HG02973 (cell line): Measurements from ENCODE around the gene MRFAP1L1.
"Not testable (repeated sequence)": the region's sequence is repeated elsewhere in the genome, so short reads cannot be mapped to it uniquely, and the experiment has no call there.

Experiments
- ATAC-seq: cut with Tn5 transposase; IDR thresholded peaks from one replicate; pipeline ENCODE4 v1.9.1; 2021; ENCODE audit warnings: moderate library complexity; ENCODE audit not compliant: unreplicated experiment

The MRFAP1L1 gene

DNA sequence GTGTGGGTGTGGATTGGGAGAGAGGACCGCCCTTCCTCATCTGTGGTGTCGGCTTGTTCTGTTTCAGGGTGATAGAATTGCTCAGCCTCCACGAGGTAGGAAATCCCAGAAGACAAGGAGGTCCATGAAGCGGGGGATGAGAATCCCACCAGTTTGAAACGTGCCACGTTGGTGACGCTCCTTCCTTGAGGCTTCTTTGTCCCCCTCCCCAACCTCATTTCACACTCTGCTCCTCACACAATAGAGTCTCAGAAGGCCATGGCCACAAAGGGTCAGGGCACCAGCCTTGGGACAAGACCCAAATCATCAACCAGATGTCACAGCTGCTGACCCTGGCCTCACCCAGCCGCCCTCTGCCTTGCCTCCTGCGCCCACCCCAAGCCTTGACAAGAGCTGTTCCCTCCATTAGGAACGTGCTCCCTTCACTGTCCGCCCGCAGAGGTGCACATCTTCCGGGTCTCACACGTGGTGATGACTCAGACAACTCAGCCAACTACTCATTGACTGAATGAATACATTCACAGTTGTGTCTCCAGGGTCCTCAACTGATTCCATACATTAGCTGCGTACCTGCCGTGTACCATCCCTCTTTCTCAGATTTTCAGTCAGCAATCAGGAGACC lies 24.6 kb upstream of the MRFAP1L1 start:
- ATAC-seq = no peak

DNA sequence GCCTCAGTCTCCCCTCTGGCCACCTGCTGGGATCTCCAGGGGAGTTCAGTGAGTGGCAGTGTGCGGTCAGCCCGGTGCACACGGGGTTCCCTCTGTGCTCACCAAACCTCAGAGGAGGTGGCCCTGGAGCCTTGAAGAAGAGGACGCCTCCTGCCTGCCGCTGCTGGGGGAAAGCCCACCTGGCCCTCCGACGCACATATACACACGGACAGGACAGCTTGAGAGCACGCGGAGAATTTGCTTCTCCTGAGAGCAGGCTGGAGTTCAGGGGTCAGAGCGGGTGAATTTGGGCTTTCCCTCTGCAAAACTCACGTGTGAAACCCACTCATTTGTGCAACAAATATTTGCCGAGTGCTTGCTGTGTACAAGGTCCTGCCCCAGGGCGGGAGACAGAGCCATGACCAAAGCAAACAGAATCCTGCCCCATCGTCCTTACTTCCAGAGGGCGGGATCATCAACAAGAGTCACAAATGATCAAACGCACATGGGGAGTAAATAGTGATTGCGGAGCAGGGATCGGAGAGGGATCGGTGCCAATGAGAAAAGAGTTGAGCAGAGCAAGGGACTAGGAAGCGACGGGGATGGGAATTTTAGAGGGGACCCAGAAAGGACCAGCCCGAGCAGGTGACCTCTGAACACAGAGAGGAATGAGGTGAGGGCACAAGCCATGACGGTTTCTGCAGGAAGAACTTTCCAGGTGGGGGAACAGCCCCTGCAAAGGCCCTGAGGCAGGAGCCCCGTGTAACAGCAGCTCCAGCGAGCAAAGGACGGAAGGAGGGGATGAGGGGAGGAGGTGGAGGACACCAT lies 23.9 kb upstream of the MRFAP1L1 start:
- ATAC-seq = no peak

DNA sequence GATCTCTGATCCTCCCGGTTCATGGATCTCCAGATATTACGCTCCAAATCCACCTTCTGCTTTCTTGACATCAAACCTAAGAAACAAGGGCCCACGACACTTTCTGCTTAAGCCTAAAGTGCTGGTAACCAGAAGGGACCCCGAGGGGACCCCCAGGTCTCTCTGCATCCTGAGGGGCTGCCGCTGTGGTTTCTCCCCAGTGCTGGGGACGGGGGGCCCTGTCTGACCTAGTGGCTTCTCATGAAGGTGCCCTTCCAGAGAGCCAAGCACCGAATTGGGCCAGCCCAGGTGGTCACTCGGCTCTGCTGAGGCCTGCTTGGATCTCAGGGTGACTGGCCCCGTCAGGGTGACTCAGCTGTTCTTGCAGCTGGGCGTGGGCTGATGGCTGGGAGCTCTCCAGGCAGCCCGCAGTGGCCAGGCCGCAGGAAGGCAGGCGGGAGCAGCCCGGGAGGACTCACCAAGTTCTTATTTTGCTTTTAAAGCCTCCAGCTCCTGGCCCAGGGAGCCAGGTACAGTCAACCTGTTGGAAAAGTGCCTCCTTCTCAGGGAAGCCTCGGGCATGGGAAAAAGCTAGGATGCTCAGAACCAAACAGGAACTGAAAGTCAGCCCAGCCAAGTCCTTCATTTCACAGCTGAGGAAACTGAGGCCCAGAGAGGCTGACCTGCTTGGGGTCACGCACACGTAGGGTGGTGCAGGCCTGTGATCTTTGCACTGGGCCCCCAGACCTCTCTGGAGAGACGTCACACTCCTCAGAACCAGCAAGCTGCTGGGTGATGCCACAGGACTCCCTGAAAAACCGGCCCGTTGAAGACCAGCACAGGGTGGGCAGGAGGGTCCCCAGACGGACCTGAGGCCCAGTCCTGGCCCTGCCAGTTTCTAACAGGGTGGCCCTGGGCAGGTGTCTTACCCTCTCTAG lies 23.0 kb upstream of the MRFAP1L1 start:
- ATAC-seq = no peak

DNA sequence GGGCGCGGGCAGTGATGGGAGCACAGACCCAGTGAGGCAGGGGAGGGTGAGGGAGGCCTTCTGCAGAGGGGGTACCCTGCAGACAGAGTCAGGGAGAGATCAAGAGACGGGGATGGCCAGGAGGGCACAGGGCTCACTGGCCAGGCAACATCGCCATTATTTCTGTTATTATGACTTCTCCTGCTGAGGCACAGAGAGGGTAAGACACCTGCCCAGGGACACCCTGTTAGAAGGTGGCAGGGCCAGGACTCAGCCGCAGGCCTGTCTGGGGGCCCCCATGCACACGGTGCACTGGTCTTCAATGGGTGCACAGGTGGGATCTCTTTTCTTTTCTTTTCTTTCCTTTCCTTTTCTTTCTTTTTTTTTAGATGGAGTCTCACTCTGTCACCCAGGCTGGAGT lies 22.1 kb upstream of the MRFAP1L1 start:
- no peak for ATAC-seq

DNA sequence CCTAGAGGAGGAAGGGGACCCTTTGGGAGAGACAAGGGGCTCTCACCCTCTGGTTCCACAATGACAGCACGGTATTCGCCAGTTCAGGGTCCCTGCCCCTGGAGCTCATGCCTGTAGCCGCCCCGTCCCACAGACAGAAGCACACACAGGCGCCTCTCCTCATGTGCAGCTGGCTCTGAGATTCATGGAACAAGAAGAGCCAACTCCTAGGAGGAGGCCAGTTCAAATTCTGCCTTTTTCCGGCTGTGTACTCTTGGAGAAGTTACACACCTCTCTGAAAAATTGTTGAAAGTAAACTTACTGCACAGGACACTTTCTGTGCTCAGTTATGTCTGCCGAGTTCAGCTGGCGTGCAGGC lies 21.6 kb upstream of the MRFAP1L1 start:
- no peak for ATAC-seq

DNA sequence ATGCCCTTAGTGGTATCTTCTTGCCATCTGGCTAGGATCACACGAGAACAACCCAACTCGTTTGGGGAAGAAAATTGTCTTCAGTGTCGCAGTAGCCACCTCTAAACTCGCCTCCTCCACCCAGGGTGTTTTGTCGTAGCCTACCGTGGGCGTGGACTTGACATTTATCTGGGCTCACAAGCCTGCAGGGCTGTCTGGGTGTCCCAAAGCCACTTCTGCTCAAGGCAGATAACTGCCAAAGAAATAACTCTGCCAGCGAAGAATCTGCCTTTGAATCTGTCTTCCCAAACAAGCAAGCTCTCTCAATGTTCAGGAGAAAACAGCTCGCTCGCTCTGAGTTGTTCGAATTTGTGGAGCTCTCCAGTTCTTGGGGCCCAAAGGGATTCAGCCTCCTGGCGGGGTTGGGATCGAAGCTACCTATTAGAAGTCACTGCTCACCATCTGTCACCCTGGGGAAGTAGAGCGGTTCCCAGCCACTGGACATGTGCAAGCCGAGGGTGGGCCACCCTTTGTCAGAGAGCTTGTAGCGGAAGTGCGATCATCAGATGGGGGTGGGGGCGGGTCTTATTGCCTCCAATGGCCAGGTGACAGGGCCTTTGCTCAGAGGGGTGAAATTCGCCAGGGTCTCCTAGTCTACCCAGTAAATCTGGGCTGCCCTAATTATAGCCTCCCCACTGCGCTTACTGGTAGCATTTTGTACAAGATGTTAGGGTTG lies 21.1 kb upstream of the MRFAP1L1 start:
- no peak for ATAC-seq

DNA sequence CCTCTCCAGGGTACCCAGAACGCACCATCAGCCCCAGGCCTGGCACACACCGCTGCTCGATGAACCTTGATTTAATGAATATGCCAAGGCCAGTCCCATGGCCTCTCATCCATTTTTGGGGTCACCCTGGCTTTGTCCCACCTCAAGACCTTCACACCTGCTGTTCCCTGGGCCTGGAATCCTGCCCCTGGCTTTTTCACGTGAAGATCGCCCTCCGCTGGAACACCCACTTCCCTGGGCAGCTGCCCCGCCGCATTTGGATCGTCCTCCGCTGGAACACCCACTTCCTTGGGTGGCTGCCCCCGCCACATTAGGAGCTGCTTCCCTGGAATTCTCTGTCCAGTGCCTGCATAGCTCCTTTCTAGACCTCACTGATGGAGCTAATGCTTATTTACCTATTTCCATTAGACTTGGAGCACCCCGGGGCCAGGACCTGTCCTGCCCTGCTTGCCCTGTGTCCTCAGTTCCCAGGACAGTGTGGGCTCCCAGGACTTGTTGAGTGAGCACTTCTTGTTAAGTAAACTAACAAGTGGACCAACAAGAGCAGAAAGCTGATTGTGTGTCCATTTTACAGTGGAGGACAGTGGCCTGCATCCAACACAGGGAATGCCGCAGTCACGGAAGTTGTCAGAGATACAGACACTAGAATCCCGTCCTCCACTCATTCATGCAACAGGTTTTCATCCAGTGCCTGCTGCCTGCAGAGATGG lies 18.8 kb upstream of the MRFAP1L1 start:
- ATAC-seq = no peak

DNA sequence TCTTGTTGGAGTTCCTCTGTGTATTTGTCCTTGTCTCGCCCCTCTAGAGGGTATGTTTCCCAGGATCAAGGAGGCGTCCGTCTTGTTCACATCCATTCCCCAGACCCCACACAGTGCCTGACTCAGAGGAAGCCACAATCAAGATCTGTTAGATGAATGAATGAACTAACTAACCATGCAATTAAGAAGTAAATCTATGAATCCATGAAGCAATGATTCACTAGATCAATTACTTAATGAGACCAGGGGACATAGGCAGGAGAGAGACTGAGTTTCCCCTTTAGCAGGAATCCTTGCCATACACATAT lies 18.2 kb upstream of the MRFAP1L1 start:
- ATAC-seq = no peak

DNA sequence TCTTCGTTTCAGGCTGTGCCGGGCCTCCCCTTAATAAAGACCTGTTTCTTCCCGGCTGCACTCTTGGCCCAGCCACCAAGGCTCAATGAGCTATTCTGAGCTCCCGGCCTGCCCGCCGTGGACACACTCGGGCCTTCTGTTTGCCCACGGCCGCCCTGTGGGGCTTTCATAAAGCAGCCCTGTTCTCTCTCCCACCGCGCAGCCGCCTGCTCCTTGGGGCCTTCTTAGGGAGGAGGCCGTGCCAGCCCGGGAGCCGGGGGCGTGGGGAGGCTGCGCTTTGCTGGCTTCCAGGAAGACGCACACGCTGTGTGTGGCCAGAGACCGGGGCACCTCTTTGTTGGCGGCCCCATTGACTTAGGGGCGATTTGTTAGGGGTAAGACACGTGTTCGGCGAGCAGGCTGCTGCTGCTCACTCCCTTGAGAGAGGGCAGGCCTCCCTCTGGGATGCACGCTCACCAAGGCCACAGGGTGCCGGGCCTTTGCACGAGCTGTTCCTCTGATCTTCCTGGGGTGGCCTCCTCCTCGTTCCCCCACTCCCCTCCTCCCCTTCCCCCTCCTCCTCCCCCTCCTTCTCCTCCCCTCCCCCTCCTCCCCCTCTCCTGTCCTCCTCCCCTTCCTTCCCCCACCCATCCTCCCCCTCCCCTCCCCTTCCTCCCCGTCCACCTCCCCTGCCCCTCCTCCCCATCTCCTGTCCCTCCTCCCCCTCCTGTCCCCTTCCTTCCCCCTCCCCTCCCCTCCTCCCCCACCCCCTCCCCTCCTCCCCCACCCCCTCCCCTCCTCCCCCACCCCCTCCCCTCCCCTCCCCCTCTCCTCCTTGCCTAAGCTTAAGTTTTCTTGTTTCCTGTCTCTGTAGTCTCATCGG lies 17.6 kb upstream of the MRFAP1L1 start:
- no peak for ATAC-seq

DNA sequence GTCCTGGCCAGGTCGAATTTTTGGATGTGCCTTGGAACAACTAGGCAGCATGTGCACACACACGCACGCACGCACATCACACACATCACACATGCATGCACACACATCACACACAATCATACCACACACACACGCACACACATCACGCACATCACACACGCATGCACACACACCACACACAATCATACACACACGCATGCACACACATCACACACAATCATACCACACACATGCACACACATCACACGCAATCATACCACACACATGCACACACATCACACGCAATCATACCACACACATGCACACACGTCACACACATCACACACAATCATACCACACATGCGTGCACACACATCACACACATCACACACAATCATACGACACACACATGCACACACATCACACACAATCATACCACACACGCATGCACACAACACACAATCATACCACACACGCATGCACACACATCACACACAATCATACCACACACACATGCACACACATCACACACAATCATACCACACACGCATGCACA lies 15.8 kb upstream of the MRFAP1L1 start:
- ATAC-seq = not testable (repeated sequence)

DNA sequence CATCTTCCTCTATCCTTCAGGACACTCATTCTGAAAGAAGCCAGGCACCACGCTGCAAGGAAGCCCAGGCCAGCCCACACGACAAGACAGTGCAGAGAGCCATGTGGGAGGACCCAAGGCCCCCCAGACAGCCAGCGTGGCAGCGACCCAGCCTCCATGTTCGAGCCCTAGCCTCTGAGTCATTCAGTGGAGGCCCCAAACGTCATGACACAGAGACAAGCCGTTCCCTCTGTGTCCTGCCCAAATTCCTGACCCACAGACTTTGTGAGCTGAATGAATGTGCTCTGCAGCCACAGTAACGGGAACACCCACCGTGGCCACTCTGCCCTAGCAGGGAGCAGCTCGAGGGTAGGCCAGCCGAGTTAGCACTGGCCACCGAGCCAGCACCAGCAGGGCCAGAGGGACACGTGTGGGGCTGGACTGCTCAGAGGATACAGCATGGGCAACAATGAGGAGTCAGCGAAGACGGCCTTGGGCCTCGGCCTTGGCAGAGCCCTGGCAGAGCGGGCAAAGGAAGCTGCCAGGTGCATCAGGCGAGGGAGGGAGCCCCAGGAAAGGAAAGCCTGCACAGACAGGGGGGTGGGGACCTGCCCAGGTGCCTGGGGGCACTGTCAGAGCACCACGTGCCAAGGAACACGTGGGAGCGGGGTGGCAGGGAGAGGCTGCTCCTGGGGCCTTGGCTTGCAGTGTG lies 14.9 kb upstream of the MRFAP1L1 start:
- no peak for ATAC-seq

DNA sequence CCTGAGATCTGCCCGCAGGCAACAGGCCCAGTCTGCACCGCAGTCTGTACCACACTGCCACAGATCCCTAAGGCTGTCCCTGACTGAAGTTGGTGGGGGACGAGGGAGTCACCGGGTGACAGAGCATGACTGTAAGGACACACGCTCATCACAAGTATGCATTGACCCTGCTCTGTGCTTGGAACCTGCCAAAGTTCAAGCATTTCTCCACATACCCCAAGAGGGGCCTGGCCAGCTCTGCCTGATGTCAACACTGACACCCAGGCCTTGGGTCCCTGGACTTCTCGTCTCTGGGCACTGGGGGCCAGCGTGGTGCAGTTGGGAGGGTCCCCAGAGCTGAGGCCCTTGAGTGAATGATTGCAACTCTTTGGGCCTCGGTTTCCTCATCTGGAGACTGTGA lies 14.2 kb upstream of the MRFAP1L1 start:
- ATAC-seq = no peak

DNA sequence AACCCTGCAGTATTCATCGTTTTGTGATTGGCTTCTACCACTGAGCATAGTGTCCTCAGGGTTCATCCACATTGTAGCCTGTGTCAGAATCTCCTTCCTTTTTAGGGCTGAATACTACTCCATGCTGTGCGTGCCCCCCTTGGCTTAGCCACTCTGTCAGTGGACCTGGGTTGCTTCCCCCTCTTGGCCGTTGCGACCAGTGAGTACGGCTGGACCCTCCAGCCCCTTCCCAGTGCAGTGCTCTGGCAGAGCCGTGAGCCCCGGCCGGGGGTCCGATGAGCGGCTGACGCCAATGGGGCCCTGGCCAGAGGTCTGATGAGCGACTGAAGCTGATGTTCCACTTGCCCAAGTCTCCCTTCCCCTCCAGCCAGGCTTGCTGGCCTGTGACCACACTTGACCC lies 13.2 kb upstream of the MRFAP1L1 start:
- no peak for ATAC-seq

DNA sequence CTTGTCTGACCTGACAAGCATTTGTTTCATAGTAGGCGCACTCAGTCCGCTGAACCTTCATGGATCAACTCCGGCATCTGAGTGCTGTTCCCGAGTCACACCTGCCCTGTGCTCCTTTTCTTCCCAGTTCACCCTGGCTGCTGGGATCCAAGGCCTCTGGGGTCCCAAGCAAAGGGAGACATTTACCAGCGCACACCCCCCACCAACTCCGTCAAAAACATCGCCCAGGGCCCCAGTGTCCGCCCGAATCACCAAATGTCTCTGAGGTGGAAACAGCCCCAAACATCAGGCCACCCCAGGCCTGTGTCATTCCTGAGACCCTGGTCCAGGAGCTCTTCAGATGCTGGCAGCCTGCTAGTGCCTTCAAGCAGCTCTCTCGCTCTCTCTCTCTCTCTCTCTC lies 11.5 kb upstream of the MRFAP1L1 start:
- no peak for ATAC-seq

DNA sequence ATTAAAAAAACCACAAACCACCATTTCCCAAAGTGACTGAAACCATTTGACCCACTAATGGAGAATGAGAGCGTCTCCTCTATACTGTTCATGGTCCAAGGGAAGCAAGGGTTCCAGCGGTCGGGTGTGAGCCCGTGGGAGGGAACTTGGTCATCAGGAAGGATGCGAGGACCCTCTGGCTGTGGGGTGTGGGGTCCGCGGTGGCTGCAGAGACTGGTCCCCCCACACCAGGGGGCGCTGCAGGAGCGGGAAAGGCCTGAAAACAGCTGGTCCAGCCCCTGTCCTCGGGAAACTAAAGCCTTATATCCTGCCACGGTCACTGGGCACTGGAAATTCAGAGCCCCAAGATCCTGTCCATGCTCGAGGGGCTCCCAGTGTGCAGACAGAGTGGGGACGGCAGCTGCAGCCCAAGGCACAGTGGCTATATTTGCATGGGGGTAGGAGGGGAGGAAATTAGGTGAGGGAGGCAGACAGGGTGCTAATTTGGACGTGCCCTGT lies 10.6 kb upstream of the MRFAP1L1 start:
- ATAC-seq = no peak

DNA sequence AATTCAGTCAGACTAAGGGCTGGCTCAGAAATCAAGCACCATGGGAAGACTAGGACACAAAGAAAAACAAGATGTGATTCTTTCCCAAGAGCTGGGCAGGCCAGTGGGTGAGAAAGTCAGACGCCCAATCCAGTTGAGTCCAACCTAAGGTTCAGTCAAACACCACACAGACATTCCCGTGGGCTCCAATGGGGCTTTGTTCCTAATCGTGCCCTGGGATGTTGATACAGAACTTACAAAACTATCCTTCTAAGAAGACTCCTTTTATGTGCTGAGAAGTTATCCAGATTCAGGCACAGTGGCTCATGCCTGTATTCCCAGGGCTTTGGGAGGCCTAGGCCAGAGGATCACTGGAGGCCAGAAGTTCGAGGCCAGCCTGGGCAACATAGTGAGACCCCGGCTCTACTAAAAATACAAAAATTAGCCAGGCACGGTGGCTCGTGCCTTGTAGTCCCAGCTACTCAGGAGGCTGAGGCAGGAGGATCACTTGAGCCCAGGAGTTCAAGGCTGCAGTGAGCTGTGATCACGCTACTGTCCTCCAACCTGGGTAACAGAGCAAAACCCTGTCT lies 10.0 kb upstream of the MRFAP1L1 start:
- ATAC-seq = no peak

DNA sequence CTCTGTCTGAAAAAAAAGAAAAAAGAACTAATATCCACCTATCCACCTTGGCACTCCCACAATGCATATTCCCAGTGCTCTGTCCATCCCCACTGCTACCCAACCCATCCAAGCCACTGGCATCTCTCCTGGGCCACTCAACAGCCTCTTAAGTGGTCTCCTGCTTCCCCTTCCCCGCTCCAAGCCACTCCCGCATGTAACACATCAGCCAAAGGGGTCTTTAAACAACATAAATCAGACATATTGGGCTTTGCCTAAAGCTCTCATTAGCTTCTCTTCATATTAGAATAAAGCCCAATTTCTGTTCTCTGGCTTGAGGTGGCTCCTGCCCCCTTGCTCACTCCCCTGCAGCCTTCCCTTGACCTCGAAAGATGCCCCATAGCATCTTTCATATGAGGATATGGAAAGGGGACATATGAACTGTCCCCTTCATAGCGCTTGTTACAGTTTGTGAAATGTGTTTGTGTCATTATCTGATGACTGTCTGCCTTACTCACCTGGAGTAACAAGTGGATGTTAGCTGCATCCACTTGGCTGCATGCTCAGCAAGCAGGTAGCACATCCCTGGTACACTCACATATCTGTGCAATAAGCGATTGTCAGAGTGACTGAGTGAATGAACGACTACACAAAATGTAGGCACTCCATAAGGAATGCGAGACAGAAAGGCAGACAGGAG lies 9.4 kb upstream of the MRFAP1L1 start:
- no peak for ATAC-seq
